Uterus (tissue), 4 donors: ENCODE results near the gene ALAS1. TPM values are rescaled to one million over a fixed set of nuclear protein-coding genes. Genes with fewer than 3 reads are reported as not detected.
"Not testable (repeated sequence)": the region's sequence is repeated elsewhere in the genome, so short reads cannot be mapped to it uniquely, and the experiment has no call there.

Source experiments
- DNase-seq, 2 donors: peaks; one replicate each; pipeline ENCODE4 v3.0.0-alpha.2; 2019 to 2020
- H3K27ac ChIP-seq, 2 donors: fragments of 200-600 bp; sonication (generic); 1 replicate in 1 of 2; 2 replicates in 1 of 2; pipeline ENCODE4 v1.5.1; 2016 to 2018
- H3K27me3 ChIP-seq, 2 donors: fragments of 200-600 bp; sonication (generic); one replicate each; pipeline ENCODE4 v1.5.1; 2018 to 2019; ENCODE audit warnings: control low read depth in 1 of 2
- H3K36me3 ChIP-seq, 2 donors: fragments of 200-600 bp; sonication (generic); one replicate each; pipeline ENCODE4 v1.5.1; 2019; ENCODE audit warnings: control low read depth in 1 of 2
- H3K4me1 ChIP-seq, 2 donors: fragments of 200-600 bp; sonication (generic); one replicate each; pipeline ENCODE4 v1.5.1; 2018 to 2019; ENCODE audit warnings: control low read depth in 1 of 2
- H3K4me3 ChIP-seq, 2 donors: fragments of 200-600 bp; sonication (generic); 1 replicate in 1 of 2; 2 replicates in 1 of 2; pipeline ENCODE4 v1.5.1; 2018 to 2019; ENCODE audit warnings: mild to moderate bottlenecking in 1 of 2
- H3K9me3 ChIP-seq, 2 donors: fragments of 200-600 bp; sonication (generic); one replicate each; pipeline ENCODE4 v1.5.1; 2019; ENCODE audit warnings: control low read depth in 1 of 2
- CTCF ChIP-seq, 4 experiments: fragments of 200-600 bp in 2 of 4; fragments of 450-650 bp in 2 of 4; sonication (generic) in 2 of 4; IDR thresholded peaks; one replicate each; pipeline ENCODE4 v1.5.1; 2016 to 2019; ENCODE audit warnings: antibody characterized with exemption in 4 of 4, mild to moderate bottlenecking in 2 of 4, moderate library complexity in 1 of 4
- POLR2A ChIP-seq, 2 donors: fragments of 450-650 bp; IDR thresholded peaks; one replicate each; pipeline ENCODE4 v1.6.1; 2016; ENCODE audit warnings: antibody characterized with exemption in 2 of 2, mild to moderate bottlenecking in 1 of 2, moderate library complexity in 1 of 2
- intact Hi-C: fragments of 100-400 bp; cut with DNase I; formaldehyde crosslinking; loops from one replicate; pipeline ENCODE4 v1.15.1; 2023; ENCODE audit warnings: low total_unique reads
- total RNA-seq, 4 donors: library from RNA; depleted of rRNA in 3 of 4; stranded (reverse); fragments of >200 nt in 3 of 4; gene quantifications; one replicate each; pipeline versions ENCODE4 v1.1.0 to v1.2.4, GENCODE V29; 2014 to 2023
- donor health status: DM: yes; HTN: yes; CAD: no.

ALAS1 gene
- total RNA-seq, 4 donors from 2014 or later: 4.9 to 56.2 (median 36.2) TPM

GRCh38 chr3:52162250-52162872, 35.6 kb upstream of the ALAS1 start:
- intact Hi-C loops: no loop called here
- no peaks in the 10 kb centered on the region for H3K27me3 ChIP-seq
- H3K4me3 ChIP-seq: no peak overlapping the region
- no peak for DNase-seq
- H3K4me1 ChIP-seq: no peaks in the 10 kb centered on the region
- H3K36me3 ChIP-seq: no peaks in the 10 kb centered on the region
- no peaks in the 10 kb centered on the region for H3K9me3 ChIP-seq
- TF ChIP-seq POLR2A (IDR thresholded peaks at IDR 0.05): no peak
- no peak for TF ChIP-seq CTCF (IDR thresholded peaks at IDR 0.05)
- no peak overlapping the region for H3K27ac ChIP-seq

DNA sequence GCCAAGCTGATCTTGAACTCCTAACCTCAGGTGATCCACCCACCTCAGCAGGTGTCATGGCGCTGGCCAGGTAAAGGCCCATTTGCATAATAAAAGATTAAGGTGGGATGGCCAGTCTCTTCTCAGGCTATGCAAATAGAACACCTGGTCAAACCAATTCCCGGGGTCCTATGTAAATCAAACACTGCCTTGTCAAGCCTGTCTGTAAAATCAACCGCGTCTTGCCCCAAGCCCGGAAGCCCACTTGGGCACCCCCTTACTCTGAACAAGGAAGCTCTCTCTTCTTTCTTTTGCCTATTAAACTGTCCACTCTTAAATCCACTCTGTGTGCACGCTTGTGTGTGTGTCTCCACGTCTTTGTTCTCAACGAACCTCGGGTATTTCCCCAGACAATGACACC, 30.7 kb upstream of the ALAS1 start:
- H3K4me1 ChIP-seq: no peaks in the 10 kb centered on the region
- H3K27ac ChIP-seq: no peak overlapping the region
- DNase-seq: no peak
- no peaks in the 10 kb centered on the region for H3K36me3 ChIP-seq
- no peak for TF ChIP-seq POLR2A (IDR thresholded peaks at IDR 0.05)
- TF ChIP-seq CTCF (IDR thresholded peaks at IDR 0.05): no peak
- H3K9me3 ChIP-seq: no peaks in the 10 kb centered on the region
- intact Hi-C loops: no loop called here
- no peaks in the 10 kb centered on the region for H3K27me3 ChIP-seq
- H3K4me3 ChIP-seq: no peak overlapping the region

DNA sequence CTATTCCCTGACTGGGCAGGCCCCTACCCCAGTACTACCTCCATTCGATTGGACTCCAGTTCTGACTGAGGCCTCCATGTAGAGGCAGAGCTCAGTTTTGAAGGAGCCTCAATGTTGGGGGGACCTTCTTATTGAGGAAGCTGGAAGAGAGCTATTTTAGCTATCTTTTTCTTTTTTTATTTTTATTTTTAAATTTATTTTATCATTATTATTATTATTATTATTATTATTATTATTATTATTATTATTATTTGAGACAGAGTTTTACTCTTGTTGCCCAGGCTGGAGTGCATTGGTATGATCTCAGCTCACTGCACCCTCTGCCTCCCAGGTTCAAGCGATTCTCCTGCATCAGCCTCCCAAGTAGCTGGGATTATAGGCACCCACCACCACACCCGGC, 27.7 kb upstream of the ALAS1 start:
- H3K4me3 ChIP-seq, H3K9me3 ChIP-seq, DNase-seq, H3K27me3 ChIP-seq, H3K36me3 ChIP-seq, intact Hi-C loops, H3K4me1 ChIP-seq, H3K27ac ChIP-seq: not testable (repeated sequence)

GRCh38 chr3:52171514-52172261, 26.3 kb upstream of the ALAS1 start:
- Histone ChIP-seq H3K27me3 (no peaks in the 10 kb centered on the region), H3K27ac (no peak overlapping the region), H3K9me3 (no peaks in the 10 kb centered on the region), H3K36me3 (no peaks in the 10 kb centered on the region), H3K4me1 (no peaks in the 10 kb centered on the region), H3K4me3 (no peak overlapping the region)
- DNase-seq: no peak
- TF ChIP-seq POLR2A (IDR thresholded peaks at IDR 0.05) (no peak), CTCF (IDR thresholded peaks at IDR 0.05) (no peak)
- intact Hi-C loops: no loop called here

GRCh38 chr3:52172262-52172757, 25.6 kb upstream of the ALAS1 start:
- DNase-seq: no peak
- H3K27ac ChIP-seq: no peak overlapping the region
- TF ChIP-seq CTCF (IDR thresholded peaks at IDR 0.05) (no peak), POLR2A (IDR thresholded peaks at IDR 0.05) (no peak)
- H3K4me1 ChIP-seq: no peaks in the 10 kb centered on the region
- no peaks in the 10 kb centered on the region for H3K27me3 ChIP-seq
- H3K9me3 ChIP-seq: no peaks in the 10 kb centered on the region
- H3K4me3 ChIP-seq: no peak overlapping the region
- no peaks in the 10 kb centered on the region for H3K36me3 ChIP-seq
- intact Hi-C loops: no loop called here
